G401 (cell line): ENCODE measurements around the gene DYNC1H1. TPM values are rescaled to one million over a fixed set of nuclear protein-coding genes. Genes with fewer than 3 reads are reported as not detected.

Source experiments
- DNase-seq: peaks from one replicate; pipeline ENCODE4 v3.0.0-alpha.2; 2015; ENCODE audit warnings: low spot score
- in situ Hi-C: cut with HindIII; loops from 2 replicates; pipeline ENCODE4 v1.10.0; 2016; ENCODE audit warnings: low sequenced_read_pairs, mixed read lengths
- total RNA-seq: library from RNA; depleted of rRNA; stranded (reverse); fragments of >200 nt; shearing (Covaris generic); gene quantifications from 2 replicates; pipeline ENCODE4 v1.2.3, GENCODE V29; 2014

The DYNC1H1 gene
- total RNA-seq, 1 experiment from 2014 or later: 187 TPM

GRCh38 chr14:102016420-102017090 lies 52.2 kb downstream of the DYNC1H1 start:
- in situ Hi-C loops: no loop called here
- no peak for DNase-seq

DNA sequence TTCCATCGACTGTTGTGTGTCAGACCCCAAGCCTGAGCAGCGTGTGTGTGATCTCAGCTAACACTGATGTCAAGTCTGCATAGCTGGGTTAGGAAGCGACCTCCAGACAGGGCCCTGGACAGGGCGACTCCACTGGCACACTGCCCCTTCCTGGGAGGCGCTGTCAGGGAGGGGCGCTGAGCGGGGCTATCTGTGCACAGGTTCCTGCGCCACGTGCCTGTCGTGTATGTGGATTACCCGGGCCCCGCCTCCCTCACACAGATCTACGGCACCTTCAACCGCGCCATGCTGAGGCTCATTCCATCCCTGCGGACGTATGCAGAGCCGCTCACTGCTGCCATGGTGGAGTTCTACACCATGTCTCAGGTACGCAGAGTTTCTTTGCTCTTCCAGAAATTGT lies 53.9 kb downstream of the DYNC1H1 start:
- in situ Hi-C loops: no loop called here
- DNase-seq: no peak

DNA sequence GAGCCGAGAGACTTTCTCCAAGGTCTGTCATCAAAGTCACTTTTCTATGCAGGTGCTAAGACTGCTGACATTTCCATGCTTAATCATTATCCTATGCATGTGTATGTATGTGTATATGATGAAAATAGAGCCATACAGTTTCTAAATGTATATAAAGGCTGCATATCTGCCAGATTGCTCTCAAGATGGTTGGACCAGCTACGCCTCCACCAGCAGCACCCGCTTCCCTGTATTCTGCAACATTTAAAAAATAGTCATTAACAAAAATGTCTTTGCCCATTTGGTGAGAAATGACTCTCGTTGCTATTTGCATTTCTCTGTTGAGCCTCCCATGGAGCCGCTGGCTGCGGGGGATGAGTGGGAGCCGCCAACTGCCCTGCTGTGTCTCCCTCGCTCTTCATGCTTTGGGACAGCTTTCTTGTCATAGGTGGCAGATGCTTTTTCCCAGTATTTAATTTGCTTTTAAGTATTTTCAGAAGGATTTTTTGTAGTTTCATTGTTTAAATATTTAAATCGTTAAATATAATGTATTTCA lies 54.7 kb downstream of the DYNC1H1 start:
- DNase-seq: peak; percentile 60
- in situ Hi-C loops: no loop called here

GRCh38 chr14:102020058-102020971 lies 55.9 kb downstream of the DYNC1H1 start:
- no peak for DNase-seq
- in situ Hi-C loops: no loop called here

DNA sequence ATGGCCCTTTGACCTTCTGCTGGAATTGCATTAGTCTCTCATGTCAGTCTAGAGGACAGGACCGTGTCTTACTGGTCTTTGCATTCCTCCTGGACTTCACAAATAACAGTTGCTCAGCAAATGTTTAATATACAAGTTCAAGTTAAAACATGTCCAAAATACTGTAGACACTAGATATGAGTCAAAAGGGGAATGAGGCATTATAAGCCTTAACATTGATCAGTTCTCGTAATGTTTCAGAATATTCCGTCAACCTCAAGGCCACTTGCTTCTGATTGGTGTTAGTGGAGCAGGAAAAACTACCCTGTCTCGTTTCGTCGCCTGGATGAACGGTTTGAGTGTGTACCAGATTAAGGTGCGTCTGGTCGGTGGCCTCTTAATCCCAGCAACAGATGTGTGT lies 62.6 kb downstream of the DYNC1H1 start:
- in situ Hi-C loops: no loop called here
- no peak for DNase-seq

- DNase-seq: no peak
- in situ Hi-C loops: no loop called here
Measured at GRCh38 chr14:102027951-102028350, 63.6 kb downstream of the DYNC1H1 start.

GRCh38 chr14:102028733-102029132 lies 64.4 kb downstream of the DYNC1H1 start:
- in situ Hi-C loops: no loop called here
- DNase-seq: no peak

DNA sequence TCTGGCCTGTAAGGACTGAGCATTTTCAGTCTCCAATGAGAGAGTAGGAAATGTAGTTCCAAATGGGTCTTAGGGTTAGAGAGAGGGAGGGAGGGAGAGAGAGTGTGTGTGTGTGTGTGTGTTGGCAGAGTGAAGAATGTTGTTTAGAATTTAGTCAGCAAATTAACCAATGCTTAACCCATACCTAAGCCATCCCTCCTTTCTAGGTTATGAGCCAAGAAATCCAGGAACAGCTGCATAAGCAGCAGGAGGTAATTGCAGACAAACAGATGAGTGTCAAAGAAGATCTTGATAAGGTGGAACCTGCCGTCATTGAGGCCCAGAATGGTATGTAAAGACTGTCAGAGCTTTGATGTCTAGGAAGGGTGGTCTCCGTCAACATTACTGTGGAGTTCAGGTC lies 65.6 kb downstream of the DYNC1H1 start:
- DNase-seq: no peak
- in situ Hi-C loops: loop anchor here (10.0 kb wide), 1 partner anchor 55 kb away; the partner anchor contains the start of gene HSP90AA1

- in situ Hi-C loops: loop anchor here (10.0 kb wide), 1 partner anchor 52 kb away; the partner anchor contains the start of gene HSP90AA1
- DNase-seq: no peak
Measured at GRCh38 chr14:102033241-102033640, 68.9 kb downstream of the DYNC1H1 start.

GRCh38 chr14:102034301-102034700 lies 69.9 kb downstream of the DYNC1H1 start:
- in situ Hi-C loops: loop anchor here (10.0 kb wide), 1 partner anchor 50 kb away; the partner anchor contains the start of gene HSP90AA1

DNA sequence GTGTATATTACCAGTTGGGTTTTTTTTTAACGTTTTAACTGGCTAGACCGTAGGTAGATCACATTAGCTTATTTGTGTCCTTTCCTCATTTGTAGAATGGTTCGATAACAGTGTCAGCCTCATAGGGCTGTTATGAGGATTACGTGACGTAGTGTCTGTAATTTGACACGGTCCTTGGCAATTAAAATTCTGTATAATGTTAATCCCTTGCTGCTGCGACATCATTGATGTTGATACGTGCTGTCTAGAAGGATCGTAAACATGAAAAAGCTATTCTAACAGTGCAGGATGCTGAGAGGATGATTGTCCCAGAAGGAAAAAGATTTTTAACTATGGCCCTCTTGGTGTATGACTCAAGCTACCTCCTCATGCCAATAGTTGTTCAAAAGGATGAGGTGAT lies 71.5 kb downstream of the DYNC1H1 start:
- in situ Hi-C loops: loop anchor here (10.0 kb wide), 1 partner anchor 49 kb away; the partner anchor contains the start of gene HSP90AA1

More at GRCh38 chr14:102034301-102034700, 69.9 kb downstream of the DYNC1H1 start:
- DNase-seq: no peak

DNA sequence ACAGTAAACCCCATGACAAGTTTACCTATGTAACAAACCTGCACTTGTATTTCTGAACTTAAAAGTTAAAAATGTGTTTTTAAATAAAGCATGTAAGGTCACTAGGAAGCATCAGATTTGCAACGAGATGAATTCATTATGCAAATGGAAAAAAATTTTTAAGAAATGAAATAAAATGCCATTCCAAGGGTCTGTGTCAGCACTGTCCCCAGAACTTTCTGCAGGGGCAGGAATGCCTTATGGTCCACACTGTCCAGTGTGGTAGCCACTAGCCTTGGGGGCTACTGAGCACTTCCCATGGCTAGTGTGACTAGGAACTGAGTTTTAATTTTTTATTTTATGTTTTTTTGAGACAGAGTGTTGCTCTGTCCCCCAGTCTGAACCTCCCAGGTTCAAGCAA lies 73.3 kb downstream of the DYNC1H1 start:
- DNase-seq: no peak
- in situ Hi-C loops: loop anchor here (10.0 kb wide), 1 partner anchor 47 kb away; the partner anchor contains the start of gene HSP90AA1

More for the DNA sequence above, 71.5 kb downstream of the DYNC1H1 start:
- DNase-seq: no peak

GRCh38 chr14:102039157-102039556 lies 74.8 kb downstream of the DYNC1H1 start:
- DNase-seq: no peak
- in situ Hi-C loops: loop anchor here (10.0 kb wide), 1 partner anchor 46 kb away; the partner anchor contains the start of gene HSP90AA1

- no peak for DNase-seq
- in situ Hi-C loops: no loop called here
Measured at GRCh38 chr14:102040153-102040552, 75.8 kb downstream of the DYNC1H1 start.

GRCh38 chr14:102042699-102043098 lies 78.3 kb downstream of the DYNC1H1 start:
- in situ Hi-C loops: no loop called here
- no peak for DNase-seq

DNA sequence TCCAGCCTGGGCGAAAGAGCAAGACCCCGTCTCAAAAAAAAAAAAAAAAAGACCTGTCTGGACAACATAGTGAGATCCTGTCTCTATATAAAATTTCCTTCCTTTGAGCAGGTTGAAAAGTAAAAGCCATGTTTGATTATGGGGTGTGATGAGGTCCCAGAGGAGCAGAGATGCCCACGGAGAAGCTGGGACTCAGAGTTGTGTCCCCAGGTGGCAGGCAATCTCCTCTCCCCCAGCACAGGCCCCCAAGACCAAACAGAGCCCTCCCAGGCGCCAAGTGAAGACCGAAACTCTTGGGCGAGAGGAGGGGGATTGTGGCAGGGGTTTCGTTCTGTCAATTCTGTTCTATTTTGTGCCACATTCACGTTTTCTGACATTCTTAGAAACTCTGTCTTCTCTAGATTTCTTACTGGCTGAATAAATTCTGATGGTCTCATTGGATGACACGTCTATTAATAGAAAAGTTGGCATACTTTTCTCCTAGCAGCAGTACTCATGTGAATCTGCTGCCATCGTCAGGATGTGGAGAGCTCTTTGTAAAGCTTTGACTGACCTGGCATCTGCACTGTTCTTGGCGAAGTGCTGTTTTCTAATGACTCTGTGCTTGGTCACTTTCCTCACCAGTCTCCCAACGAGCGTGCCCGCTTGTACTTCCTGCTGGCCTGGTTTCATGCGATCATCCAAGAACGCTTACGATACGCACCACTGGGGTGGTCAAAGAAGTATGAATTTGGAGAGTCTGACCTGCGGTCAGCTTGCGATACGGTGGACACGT lies 79.1 kb downstream of the DYNC1H1 start:
- in situ Hi-C loops: no loop called here
- DNase-seq: peak; percentile 81

- in situ Hi-C loops: no loop called here
- no peak for DNase-seq
Measured at GRCh38 chr14:102044566-102044965, 80.2 kb downstream of the DYNC1H1 start.

DNA sequence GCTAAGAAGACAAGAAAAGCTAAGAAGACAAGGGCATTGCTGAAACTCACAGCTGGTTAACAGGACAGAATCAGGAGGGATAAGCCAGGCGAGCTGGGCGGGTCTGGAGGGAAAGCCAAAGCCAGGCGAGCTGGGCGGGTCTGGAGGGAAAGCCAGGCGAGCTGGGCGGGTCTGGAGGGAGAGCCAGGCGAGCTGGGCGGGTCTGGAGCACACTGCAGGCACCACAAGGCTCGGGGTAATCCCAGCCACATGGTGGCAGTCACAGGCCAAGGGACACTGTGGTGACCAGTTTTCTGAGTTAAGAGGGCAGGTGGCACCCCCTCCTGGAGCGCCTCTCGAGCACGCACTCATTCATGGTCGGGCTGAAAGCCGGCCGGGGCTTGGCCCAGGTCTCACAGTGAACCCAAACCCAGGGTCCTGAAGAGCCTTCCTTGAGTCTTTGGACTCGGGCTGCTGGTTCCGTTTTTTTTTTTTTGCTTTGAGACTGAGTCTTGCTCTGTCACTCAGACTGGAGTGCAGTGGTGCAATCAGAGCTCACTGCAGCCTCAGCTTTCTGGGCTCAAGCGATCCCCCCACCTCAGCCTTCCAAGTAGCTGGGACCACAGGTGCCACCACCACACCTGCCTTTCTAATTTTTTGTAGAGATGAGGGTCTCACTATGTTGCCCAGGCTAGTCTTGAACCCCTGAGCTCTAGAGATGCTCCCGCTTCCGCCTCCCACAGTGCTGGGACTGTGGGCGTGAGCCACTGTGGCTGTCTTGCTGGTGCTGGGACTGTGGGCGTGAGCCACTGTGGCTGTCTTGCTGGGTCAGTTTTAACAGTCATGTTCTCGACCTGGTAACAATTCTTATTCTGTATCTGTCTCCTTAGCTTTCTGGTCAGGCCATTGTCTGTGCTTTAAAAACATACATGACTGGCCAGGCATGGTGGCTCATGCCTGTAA lies 82.2 kb downstream of the DYNC1H1 start:
- peak; percentile 85 for DNase-seq
- in situ Hi-C loops: no loop called here
